HG03520 (cell line): ENCODE results near the gene RAB3IL1.

Experiments
- ATAC-seq: cut with Tn5 transposase; IDR thresholded peaks from one replicate; pipeline ENCODE4 v1.9.1; 2021; ENCODE audit warnings: mild to moderate bottlenecking, moderate library complexity; ENCODE audit not compliant: unreplicated experiment

Gene RAB3IL1

DNA sequence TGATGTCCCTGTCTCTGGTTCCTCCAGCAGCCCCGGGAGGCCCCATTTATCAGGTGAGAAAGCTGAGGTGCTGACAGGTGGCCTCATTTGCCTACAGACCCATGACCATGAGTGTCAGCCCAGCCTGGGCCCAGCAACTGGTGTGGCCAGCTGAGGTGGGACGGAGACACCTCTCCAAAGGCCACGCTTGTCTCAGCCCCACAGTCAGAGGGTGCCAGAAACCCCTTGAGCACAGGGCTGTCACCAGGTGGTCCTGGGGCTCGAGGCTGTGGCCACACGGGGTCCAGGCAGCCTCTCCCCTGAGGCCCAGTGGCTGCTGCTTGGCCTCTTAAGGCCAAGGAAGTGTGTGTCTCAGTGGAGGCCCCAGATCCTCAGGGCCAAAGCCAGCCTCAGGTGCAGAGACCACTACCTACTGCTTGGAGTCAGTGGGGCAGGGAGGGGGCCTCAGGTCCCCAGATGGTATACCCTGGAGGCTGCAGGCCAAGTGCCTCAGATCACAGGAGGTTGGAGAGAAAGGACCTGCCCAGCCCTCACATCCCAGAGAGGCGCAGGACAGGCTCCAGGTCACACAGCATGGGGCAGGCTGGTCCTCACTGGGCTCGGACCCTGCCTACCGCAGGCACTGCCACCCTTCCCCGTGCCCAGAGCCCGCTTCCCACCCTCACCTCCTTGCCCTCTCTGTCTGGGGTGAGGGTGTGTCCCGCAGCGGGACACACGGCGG lies 11.4 kb downstream of the RAB3IL1 start:
- ATAC-seq = no peak

DNA sequence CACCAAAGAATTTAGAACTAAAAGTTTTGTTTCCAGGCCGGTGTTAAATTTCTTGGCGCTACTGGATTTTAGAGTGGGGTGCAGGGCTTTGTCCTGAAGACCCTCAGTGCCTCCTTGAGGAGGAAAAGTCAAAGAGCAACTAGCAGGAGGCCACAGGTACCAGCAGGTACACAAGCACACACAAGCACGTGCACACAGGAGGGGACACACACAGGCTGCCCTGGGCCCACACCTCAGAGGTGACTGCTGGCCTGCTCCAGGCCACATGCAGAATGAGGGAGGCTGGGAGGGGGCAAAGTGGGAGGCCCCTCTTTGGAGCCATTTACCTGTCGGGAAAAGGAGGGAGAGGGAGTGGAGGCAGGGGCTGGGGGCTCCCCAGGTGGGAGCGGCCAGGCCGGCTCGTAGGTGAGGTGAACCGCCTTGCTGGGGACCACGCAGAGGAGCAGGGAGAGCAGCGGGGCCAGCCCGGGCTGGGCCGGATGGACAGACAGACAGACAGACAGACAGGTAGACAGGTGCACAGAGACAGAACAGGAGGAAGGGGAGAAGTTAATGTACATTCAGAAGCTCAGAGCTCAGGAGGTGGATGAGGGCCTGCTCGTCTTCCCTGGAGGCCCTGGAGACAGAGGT lies 12.2 kb downstream of the RAB3IL1 start:
- ATAC-seq = no peak

DNA sequence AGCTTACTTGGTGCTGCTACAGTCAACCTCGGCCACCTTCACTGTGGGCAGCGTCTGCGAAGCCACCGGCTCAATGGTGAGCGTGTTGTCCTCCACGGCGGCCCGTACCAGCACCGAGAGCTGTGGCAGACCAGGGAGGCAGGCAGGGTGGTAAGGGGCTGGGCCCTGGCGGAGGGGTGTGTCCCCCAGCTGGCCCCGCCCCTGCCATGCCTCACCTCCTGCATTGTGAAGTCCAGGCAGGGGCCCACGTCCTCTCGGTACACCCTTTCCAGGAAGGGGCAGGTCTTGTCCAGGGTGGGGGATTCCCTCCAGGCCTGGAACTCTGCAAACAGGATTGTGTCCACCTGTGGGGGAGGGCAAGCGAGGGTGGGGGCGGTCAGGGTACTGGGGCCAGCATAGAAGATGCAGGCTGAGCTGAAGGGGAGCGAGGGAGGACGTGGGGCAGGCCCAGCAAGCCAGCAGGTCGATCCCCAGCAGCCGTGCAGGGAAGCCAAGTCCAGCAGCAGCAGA lies 12.8 kb downstream of the RAB3IL1 start:
- ATAC-seq = no peak

DNA sequence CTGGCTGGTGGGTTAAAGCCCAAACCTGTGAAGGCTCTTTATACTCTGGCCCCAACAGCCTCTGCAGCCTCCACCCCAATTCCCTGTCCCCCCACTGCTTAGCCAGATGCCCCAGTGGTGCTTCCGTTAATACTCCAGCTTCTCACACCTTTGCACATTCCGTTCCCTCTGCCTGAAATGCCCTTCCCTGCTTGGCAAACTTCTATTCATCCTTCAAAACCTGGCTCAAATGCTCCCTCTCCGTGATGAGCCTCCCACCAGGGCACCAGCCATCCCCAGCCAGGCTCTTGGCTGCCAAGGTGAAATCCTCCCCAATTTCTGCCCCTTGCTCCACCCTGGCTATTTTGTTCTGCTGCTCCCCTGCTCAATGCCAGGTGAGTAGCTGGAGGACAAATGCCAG lies 13.5 kb downstream of the RAB3IL1 start:
- ATAC-seq = no peak

DNA sequence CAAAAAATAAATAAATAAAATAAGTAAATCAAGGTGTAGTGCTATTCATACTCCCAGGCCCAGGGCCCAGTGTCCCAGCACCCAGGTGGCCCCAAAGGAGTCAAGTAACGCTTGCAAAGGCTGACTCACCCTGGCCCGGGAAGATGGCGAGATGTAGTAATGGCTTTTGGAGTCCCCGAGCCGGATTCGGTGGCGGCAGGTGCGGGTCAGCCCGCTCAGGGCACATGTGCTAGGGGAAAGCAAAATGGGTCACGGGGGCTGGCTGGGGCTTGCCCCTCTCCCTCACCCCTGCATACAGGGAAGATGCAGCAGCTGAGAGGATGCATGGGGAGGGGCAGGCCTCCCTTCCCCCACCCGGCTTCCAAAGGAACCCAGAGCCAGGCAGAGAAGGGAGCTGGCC lies 15.1 kb downstream of the RAB3IL1 start:
- ATAC-seq = no peak

DNA sequence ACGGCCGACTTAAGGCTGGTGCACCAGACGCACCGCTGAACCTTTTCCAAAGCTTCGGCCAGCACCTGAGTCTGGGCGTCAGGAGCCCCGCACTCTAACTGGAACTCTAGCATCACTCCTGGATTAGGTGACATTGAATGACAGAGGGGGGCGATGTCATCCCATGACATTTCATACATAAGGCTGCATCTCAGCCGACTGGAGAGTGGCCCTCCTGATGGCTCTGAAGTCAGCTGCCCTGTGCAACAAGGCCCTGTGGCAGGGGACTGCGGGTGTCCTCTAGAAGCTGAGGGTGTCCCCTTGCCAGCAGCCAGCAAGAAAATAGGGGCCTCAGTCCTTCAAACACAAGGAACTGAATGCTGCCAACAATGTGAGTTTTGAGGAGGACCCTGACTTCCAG lies 16.0 kb downstream of the RAB3IL1 start:
- no peak for ATAC-seq

DNA sequence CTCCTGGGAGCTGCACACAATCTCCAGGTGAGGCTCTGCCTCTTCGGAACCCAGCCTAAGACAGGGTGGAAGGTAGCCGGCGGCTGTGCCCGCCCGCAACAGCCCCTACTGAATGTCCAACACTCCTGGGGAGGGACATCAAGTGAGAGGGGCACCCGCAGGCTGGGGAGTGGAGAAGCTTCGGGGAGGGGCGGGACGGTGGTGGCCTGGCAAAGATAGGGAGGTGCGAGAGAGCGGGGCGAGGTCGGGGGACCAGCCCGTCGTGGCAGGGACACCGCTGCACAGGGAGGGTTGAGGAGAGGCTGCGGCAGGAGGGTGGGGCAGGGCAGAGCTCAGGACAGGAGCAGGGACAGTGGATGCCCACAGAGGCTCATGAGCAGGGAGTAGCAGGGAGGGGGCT lies 17.1 kb downstream of the RAB3IL1 start:
- no peak for ATAC-seq

DNA sequence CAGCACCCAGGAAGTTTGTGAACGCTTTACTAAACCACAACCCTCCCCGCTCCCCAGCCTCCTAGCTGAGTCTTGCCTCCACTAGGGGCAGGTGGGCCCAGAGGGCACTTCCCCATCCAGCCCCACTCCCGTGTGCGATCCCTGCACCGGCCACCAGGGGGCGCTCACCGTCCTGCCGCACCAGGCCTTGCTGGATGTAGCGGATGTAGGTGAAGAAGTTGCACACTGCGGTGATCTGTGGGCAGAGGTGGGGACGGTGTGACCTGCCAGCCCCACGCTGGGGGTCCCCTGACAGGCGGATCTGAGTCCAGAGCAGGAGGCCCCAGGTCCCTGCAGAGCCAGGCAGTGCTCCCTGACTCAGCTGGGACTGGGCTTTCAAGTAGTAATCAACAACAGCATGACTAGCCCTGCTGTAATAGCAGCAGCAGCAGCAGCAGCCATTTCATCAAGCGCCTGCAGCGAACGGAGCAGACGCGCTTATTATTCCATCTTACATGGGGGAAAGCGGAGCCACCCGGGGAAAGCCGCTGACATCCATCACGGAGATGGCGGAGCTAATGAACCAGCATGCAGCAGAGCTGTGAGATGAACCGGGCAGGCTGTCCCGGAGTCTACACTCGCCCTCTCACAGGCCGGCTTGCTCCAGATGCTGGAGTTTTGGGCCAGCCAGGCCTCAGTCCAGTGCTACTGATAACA lies 18.1 kb downstream of the RAB3IL1 start:
- ATAC-seq = peak; percentile 58

DNA sequence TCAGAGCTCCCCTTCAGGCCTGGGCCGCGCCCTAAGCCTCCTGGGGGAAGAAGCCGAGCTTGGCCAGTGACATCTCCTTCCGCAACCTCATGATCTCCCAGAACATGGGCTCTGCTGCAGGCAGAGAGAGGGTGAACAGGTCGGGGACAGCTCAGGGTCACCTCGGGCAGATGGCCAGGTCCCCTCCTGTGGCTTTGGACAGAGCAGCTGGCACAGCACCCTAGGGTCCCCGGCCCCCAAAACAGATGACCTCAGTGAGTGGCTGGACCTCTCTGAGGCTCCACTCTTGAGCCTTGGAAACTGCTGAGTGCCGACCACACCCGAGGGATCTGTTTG lies 19.2 kb downstream of the RAB3IL1 start:
- no peak for ATAC-seq

DNA sequence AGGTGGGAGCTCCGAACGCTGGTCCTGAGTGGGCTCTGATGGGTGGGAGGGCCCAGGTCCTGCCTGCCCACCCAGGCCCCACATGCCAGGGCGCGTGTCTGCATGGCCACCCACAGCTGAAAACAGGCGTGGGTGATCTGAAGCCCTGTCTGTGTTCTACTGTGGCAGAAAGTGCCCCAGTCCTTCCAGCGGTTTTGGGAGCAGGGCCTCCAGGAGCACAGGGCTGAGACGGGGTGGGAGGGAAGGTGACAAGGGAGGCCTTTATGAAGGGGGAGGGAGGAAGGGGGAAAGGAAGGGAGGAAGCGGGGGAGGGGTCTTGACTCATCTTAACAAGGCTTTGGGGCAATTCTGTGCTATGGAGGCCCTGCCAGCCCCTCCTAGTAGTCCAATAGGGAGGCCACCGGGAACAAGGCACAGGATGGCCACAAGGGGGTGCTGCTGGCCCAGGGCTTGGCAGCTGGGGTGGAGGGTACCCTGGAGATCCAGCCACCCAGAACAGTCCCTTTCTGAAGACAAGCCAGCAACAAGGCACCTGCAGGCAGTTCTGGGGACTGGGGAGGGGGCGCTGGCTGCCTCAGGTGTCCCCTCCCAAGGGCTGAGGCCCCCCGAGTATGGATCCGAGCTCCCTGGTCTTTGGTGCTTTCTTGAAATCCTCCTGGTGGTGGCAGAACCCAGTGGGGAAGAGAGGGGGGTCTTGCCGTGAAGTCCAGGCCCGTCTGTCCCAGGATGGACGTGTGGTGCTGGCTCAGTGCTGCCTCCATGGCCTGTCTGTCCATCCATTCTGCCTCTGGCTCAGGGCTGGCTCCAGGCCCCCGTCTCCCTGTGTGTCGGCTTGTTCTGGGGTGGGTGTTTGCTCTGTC lies 19.7 kb downstream of the RAB3IL1 start:
- ATAC-seq = no peak

DNA sequence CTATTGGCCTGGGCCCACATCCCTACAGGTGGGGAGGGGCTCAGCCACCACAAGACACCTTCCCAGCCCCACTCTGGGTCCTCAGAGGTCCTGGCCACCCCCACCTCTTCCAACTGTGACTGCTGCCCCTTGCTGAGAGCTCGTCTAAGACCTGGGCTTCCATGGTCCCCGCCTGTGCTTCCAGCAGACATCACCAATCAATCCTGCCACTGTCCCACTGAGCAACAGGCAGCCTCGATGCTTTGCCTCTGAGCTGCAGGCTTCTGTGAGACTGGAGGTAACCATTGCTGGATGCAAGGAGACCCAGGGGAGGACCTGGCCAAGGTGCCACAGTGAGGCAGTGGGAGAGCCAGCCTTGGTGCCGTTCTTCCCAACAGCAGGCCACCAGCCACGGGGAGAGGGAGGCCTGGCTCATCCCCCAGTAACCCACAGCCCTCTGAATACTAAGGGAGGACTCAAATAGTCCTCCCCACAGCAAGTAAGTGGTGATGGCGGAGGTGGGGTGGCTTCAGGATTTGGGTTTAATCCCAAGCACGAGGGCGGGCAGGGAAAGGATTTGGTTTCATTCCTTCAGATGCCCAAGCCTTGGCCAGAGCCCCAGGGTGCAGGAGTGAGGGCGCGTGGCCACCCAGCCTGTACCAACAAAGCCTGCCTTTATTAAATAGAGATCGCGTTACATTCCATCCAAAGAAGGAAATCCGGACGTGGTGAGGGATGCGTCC lies 20.5 kb downstream of the RAB3IL1 start:
- no peak for ATAC-seq

DNA sequence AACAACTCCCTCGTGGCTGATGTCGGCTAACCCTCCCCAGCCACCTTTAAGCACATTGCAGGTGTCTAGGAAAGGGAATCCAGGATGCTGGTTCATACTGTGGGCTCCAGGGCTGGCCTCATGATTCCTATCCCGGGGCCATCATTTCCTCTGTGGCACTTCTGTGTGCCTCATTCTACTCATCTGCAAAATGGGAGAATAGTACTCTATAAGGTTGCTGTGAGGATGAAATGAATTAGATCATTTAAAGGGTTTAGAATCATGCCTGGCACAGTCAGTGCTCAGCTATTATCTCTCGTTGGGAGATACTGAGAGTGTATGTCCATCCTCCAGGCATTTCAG lies 21.7 kb downstream of the RAB3IL1 start:
- ATAC-seq = no peak

DNA sequence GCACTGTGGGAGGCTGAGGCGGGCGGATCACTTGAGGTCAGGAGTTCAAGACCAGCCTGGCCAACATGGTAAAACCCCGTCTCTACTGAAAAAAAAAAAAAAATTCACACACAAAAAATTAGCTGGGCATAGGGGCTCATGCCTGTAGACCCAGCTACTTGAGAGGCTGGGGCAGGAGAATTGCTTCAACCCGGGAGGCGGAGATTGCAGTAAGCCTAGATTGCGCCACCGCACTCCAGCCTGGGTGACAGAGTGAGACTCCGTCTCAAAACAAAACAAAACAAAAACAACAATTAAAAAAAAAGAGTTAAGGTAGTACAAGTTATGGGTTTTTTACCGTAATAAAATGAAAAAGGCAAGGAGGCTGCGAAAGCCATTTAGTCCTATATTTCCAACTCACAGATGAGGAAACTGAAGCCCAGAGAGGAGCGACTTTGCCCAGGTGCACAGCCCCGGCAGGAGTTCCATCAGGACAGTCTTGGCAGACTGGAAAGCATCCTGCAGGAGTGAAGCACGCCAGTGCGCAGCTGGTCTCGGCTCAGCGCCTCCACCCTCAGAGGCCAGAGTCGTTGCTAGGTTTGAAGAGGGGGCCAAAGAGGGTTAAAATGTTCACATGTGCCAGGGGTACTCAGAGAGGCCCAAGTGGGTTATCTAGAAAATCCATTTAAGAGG lies 22.2 kb downstream of the RAB3IL1 start:
- no peak for ATAC-seq

DNA sequence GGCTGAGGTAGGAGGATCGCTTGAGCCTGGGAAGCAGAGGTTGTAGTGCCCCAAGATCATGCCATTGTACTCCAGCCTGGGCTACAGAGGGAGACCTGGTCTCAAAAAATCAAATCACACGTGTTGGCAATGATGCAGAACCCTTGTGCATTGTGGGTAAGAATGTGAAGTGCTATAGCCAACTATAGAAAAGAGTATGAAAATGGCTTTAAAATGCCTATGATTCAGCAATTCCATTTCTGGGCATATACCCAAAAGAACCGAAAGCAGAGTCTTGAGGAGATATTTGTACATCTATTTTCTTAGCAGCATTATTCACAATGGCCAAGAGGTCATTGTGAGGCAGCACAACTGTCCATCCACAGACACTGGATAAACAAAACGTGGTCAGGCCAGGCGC lies 23.4 kb downstream of the RAB3IL1 start:
- no peak for ATAC-seq

DNA sequence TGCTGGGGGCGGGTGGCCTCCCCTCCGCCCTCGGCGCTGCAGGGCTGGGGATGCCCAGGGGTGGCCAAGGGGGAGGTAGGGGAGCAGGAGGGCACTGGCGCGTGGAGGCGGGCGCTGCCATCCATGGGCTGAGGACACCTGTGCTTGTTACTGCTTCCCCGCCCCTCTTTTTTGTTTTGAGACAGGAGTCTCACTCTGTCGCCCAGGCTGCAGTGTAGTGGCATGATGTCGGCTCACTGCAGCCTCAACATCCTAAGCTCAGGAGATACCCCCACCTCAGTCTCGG lies 25.3 kb downstream of the RAB3IL1 start:
- ATAC-seq = no peak

DNA sequence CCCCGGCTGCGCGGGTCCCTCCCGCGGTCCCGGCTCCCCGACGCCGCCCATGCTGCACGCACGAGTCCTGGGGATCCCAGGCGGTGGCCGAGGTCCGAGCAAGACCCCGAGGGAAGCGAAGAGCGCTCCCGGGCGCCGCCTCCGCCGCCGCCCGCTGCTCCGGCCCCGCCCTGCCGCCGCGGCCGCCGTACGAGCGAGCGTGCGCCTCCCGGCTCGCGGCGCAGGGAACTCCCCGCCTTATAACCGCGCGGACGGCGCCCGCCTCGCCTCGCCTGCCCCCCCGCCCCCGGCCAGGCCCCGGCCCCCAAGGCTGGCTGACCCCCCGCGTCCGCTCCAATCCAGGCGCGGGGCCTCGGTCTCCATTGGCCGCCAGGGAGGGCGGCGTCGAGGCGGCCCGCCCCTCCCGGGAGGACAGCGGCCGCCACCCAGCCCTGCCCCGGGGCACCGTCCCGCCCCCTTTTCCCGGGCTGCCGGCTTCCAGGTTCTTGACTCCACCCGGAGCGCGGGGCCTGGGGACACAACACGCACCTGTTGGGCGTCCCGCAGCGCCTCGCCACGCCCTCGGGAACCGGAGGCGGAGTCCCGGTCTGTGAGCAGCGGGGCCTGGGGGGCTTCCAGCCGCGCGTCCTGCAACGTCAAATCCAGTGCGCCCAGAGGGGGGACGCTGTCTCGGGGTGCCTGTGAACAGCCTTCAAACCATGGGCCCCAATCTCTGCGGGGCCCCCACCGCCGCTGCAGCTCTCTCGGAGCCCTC lies 25.9 kb downstream of the RAB3IL1 start, which contains the start of gene FADS3:
Gene FADS3, minus strand, starts transcription at position 215 of the 754 bp plus-strand sequence. Its CDS starts 164 bp downstream, at position 51.
- ATAC-seq = peak; percentile 39

DNA sequence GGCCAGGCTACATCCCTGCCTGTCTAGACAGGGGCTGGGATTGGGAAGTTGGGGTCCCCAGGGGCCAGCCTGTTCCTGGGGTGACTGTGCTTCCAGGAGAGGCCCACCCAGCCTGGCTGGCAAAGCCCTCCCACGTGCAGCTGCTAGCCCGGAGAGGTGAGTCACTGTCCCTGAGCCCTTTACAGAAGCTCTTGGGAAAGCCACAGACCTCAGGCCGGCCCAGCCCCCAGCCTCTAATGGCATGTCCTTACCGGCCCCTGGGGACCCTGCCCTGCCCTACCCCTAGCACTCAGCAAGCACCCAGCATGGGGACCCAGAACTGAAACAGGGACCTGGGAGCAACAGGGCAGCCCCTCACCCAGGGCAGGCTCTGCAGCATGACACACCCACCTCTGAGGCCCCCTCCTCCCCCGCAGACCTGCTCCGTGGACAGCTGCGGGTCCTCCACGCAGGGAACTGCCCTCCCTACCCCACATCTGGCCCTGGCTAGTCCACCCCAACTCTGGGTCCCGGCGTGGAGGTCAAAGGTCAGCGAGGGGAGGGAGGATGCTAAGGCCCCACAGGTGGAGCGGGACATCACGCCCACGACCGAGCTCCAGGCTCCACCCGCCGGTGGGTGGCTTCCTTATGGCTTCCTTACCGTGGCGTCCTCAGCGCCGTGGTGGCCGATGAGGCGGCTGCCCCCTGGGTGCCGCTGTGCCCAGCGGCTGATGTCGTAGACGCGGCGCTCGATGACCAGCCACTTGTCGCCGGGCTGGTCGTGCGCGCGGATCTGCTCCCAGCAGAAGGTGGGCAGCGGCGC lies 26.6 kb downstream of the RAB3IL1 start:
- peak; percentile 8 for ATAC-seq

DNA sequence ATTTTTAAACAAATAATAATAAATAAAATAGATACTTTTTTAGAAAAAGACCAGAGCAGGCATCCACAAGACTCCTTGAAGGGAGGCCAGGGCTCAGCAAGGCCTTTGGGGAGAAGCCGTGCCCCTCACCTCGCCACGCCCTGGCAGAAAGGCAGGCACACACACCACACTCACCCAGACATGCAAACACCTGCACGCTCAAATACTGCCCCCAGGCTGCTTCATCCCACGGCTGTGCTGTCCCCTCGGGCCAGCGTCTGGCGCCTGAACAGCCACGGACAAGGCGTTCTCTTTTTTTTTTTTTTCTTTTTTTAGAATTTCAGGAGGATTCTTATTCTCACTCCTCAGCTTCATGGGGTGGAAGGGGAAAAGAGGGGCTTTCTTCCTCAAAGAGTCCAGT lies 27.5 kb downstream of the RAB3IL1 start:
- no peak for ATAC-seq

DNA sequence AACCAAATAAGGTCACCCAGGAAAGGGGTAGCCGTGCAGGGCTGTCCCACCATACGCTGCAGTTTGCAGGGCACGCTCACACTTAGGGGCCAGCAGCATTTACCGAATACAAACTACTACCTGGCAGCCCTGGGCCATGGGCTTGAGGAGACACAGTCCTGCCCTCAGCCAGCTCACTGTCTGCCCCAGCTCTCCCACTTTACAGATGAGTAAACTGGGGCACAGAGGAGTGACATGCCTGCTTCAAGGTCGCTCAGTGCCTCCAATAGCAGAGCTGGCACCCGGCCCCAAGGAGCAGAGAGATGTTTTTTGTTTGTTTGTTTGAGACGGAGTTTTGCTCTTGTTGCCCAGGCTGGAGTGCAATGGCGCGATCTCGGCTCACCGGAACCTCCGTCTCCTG lies 28.8 kb downstream of the RAB3IL1 start:
- ATAC-seq = no peak
